HepG2 (cell line): ENCODE results near the gene PLOD2. TPM values are rescaled to one million over a fixed set of nuclear protein-coding genes. Genes with fewer than 3 reads are reported as not detected.

Experiments
- CCAR2 ChIP-seq: fragments of 200-400 bp; formaldehyde crosslinking; optimal IDR thresholded peaks from 2 replicates; pipeline ENCODE3; 2018; ENCODE audit warnings: low read depth, mild to moderate bottlenecking, low read length, moderate library complexity
- CHD4 ChIP-seq: fragments of 200-600 bp; sonication (generic); IDR thresholded peaks from 2 replicates; pipeline ENCODE4 v1.7.0; 2017; ENCODE audit warnings: mild to moderate bottlenecking, low read length, borderline replicate concordance
- DNMT3B ChIP-seq: conservative IDR thresholded peaks from 2 replicates; pipeline ENCODE4 v1.6.1; 2016; ENCODE audit warnings: missing biosample characterization, control low read depth
- EEA1 ChIP-seq: sonication (generic); formaldehyde crosslinking; IDR thresholded peaks from 2 replicates; pipeline ENCODE4 v1.5.1; 2020; ENCODE audit warnings: mild to moderate bottlenecking, missing genetic modification reagents, borderline replicate concordance
- FOXM1 ChIP-seq: sonication (generic); formaldehyde crosslinking; IDR thresholded peaks from 2 replicates; pipeline ENCODE4 v1.5.0; 2020; ENCODE audit warnings: missing genetic modification reagents
- HOXA3 ChIP-seq: sonication (generic); formaldehyde crosslinking; IDR thresholded peaks from 2 replicates; pipeline ENCODE4 v1.5.0; 2020; ENCODE audit warnings: missing genetic modification reagents
- IKZF1 ChIP-seq: fragments of 450-650 bp; IDR thresholded peaks from 2 replicates; pipeline ENCODE4 v1.7.1; 2016
- KDM2A ChIP-seq: sonication (generic); formaldehyde crosslinking; IDR thresholded peaks from 2 replicates; pipeline ENCODE4 v1.4.0; 2020; ENCODE audit warnings: low read depth, missing genetic modification reagents, borderline replicate concordance
- MED1 ChIP-seq: sonication (generic); formaldehyde crosslinking; IDR thresholded peaks from 2 replicates; pipeline ENCODE4 v1.4.0; 2020; ENCODE audit warnings: missing genetic modification reagents
- NFYB ChIP-seq: sonication (generic); formaldehyde crosslinking; IDR thresholded peaks from 2 replicates; pipeline ENCODE4 v1.4.0; 2020; ENCODE audit warnings: missing genetic modification reagents
- POGZ ChIP-seq: sonication (generic); formaldehyde crosslinking; IDR thresholded peaks from 2 replicates; pipeline ENCODE4 v1.4.0; 2020; ENCODE audit warnings: mild to moderate bottlenecking, missing genetic modification reagents
- POLR2AphosphoS2 ChIP-seq: IDR thresholded peaks from 2 replicates; pipeline ENCODE4 v1.6.1; 2011; ENCODE audit warnings: low read depth, low read length, improper control_type of control experiment
- RFXANK ChIP-seq: IDR thresholded peaks from 2 replicates; pipeline ENCODE4 v1.6.1; 2016
- SIN3A ChIP-seq: IDR thresholded peaks from 2 replicates; pipeline ENCODE4 v1.6.1; 2011; ENCODE audit warnings: low read depth, mild to moderate bottlenecking, control low read depth, low read length, borderline replicate concordance
- SNAPC5 ChIP-seq: sonication (generic); formaldehyde crosslinking; IDR thresholded peaks from 2 replicates; pipeline ENCODE4 v1.8.1; 2023; ENCODE audit warnings: mild to moderate bottlenecking, missing genetic modification reagents, borderline replicate concordance
- TAF1 ChIP-seq: sonication (generic); formaldehyde crosslinking; IDR thresholded peaks from 2 replicates; pipeline ENCODE4 v1.4.0; 2020; ENCODE audit warnings: missing genetic modification reagents
- XBP1 ChIP-seq: sonication (generic); formaldehyde crosslinking; IDR thresholded peaks from 2 replicates; pipeline ENCODE4 v1.5.0; 2020; ENCODE audit warnings: missing genetic modification reagents
- ZBTB42 ChIP-seq: sonication (generic); formaldehyde crosslinking; IDR thresholded peaks from 2 replicates; pipeline ENCODE4 v1.5.0; 2020; ENCODE audit warnings: mild to moderate bottlenecking, missing genetic modification reagents
- ZBTB43 ChIP-seq: sonication (generic); formaldehyde crosslinking; conservative IDR thresholded peaks from 2 replicates; pipeline ENCODE4 v1.4.0; 2020; ENCODE audit warnings: missing genetic modification reagents
- ZMAT5 ChIP-seq: sonication (generic); formaldehyde crosslinking; IDR thresholded peaks from 2 replicates; pipeline ENCODE4 v1.5.0; 2020; ENCODE audit warnings: mild to moderate bottlenecking, low read depth, missing genetic modification reagents, borderline replicate concordance
- ZNF280D ChIP-seq: sonication (generic); formaldehyde crosslinking; IDR thresholded peaks from 2 replicates; pipeline ENCODE4 v1.5.1; 2020; ENCODE audit warnings: mild to moderate bottlenecking, missing genetic modification reagents
- ZNF432 ChIP-seq: sonication (generic); formaldehyde crosslinking; IDR thresholded peaks from 2 replicates; pipeline ENCODE4 v1.5.0; 2020; ENCODE audit warnings: missing genetic modification reagents, mild to moderate bottlenecking, borderline replicate concordance
- ZNF557 ChIP-seq: sonication (generic); formaldehyde crosslinking; IDR thresholded peaks from 2 replicates; pipeline ENCODE4 v1.4.0; 2020; ENCODE audit warnings: missing genetic modification reagents
- ZNF558 ChIP-seq: sonication (generic); formaldehyde crosslinking; IDR thresholded peaks from 2 replicates; pipeline ENCODE4 v1.9.0; 2022; ENCODE audit warnings: mild to moderate bottlenecking, missing genetic modification reagents, borderline replicate concordance
- ZNF772 ChIP-seq: sonication (generic); formaldehyde crosslinking; IDR thresholded peaks from 2 replicates; pipeline ENCODE4 v1.5.0; 2020; ENCODE audit warnings: mild to moderate bottlenecking, missing genetic modification reagents
- polyA plus RNA-seq, 8 experiments: library from polyadenylated mRNA; depleted of rRNA in 3 of 8; stranded (reverse) in 7 of 8; unstranded in 1 of 8; fragments of >200 nt; fragmentation: Illumina TruSeq in 4 of 8; extraction: Trizol in 4 of 8; gene quantifications; 2 replicates each; pipeline versions ENCODE4 v1.2.1 to v1.2.3, GENCODE V29; 2011 to 2016; ENCODE audit warnings: low read depth in 4 of 8, missing spikeins in 1 of 8, mixed read lengths in 1 of 8; ENCODE audit not compliant: insufficient read depth in 1 of 8
- total RNA-seq, 5 experiments: library from RNA; depleted of rRNA; stranded (reverse); fragments of >200 nt; fragmentation: Illumina TruSeq; extraction: Trizol; gene quantifications; 2 replicates each; pipeline ENCODE4 v1.2.3, GENCODE V29; 2016; ENCODE audit warnings: low read depth in 1 of 5
- TF ChIP-seq, protein P1 (sequence below): sonication (generic); formaldehyde crosslinking; IDR thresholded peaks from 2 replicates; pipeline ENCODE4 v1.4.0; 2020; ENCODE audit warnings: mild to moderate bottlenecking, missing genetic modification reagents
- TF ChIP-seq, protein P2 (sequence below): sonication (generic); formaldehyde crosslinking; IDR thresholded peaks from 2 replicates; pipeline ENCODE4 v1.8.0; 2023; ENCODE audit warnings: mild to moderate bottlenecking, missing genetic modification reagents
- TF ChIP-seq, protein P3 (sequence below): IDR thresholded peaks from 2 replicates; pipeline ENCODE4 v1.6.1; 2012; ENCODE audit warnings: inconsistent platforms

Gene PLOD2
- total and polyA plus RNA-seq, 2 of the 13 experiments (the other 11 are each of a cell fraction or from before 2014, with no cell fraction given), result 107 to 161 TPM

DNA sequence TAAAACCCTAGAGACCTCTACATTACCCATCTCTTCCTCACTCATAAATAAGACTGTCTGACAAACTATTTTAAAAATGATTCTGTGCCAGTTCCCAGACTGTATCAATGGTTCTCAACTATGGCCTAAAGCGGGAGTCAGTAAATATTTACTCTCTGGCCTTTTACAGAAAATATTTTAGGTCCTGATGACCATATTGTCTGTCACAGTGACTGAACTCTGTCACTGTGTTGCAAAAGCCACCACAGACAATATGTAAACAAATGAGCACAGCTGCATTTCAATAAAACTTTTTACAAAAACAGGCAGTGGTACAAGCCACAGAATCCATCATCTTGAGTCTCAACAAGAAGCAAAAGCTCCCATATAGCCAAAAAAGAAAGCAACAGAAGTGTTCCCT is 45.4 kb downstream of the PLOD2 start (continued):
- TF ChIP-seq HOXA3 (CRISPR knock-in tag) (no peak; the same call in 1 of the 2 replicates), ZNF772 (CRISPR knock-in tag) (no peak), ZNF280D (CRISPR knock-in tag) (no peak), RFXANK (CRISPR knock-in tag) (no peak), IKZF1 (no peak), POGZ (CRISPR knock-in tag) (peak; percentile 77; the same call in 1 of the 2 replicates), SNAPC5 (CRISPR knock-in tag) (no peak), ZBTB42 (CRISPR knock-in tag) (no peak), CHD4 (no peak), ZNF432 (CRISPR knock-in tag) (no peak), ZMAT5 (CRISPR knock-in tag) (no peak), ZBTB43 (CRISPR knock-in tag) (no peak), SIN3A (no peak), ZNF558 (no peak), KDM2A (no peak), MED1 (CRISPR knock-in tag) (peak; percentile 81), CCAR2 (no peak), XBP1 (CRISPR knock-in tag) (no peak), EEA1 (no peak), NFYB (CRISPR knock-in tag) (no peak), DNMT3B (CRISPR knock-in tag) (no peak), TAF1 (CRISPR knock-in tag) (no peak), POLR2AphosphoS2 (no peak), ZNF557 (CRISPR knock-in tag) (no peak), FOXM1 (CRISPR knock-in tag) (no peak)
- TF ChIP-seq, protein P1, sequence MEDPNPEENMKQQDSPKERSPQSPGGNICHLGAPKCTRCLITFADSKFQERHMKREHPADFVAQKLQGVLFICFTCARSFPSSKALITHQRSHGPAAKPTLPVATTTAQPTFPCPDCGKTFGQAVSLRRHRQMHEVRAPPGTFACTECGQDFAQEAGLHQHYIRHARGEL (CRISPR knock-in tag), result no peak
- TF ChIP-seq, protein P2, sequence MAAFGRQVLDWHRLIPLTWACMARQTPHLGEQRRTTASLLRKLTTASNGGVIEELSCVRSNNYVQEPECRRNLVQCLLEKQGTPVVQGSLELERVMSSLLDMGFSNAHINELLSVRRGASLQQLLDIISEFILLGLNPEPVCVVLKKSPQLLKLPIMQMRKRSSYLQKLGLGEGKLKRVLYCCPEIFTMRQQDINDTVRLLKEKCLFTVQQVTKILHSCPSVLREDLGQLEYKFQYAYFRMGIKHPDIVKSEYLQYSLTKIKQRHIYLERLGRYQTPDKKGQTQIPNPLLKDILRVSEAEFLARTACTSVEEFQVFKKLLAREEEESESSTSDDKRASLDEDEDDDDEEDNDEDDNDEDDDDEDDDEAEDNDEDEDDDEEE (CRISPR knock-in tag), result no peak
- TF ChIP-seq, protein P3, sequence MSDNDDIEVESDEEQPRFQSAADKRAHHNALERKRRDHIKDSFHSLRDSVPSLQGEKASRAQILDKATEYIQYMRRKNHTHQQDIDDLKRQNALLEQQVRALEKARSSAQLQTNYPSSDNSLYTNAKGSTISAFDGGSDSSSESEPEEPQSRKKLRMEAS, result no peak
